Activated T-cell treated with anti-CD3 and anti-CD28 coated beads, Interleukin-2, amount 50 U/mL, for 48 hours (primary cell): ENCODE data around the gene TMEM87B.
"Not testable (repeated sequence)": the region's sequence is repeated elsewhere in the genome, so short reads cannot be mapped to it uniquely, and the experiment has no call there.

Experiments
- DNase-seq, 2 experiments: peaks; one replicate each; pipeline ENCODE4 v3.0.0-alpha.2; 2020

TMEM87B gene

DNA sequence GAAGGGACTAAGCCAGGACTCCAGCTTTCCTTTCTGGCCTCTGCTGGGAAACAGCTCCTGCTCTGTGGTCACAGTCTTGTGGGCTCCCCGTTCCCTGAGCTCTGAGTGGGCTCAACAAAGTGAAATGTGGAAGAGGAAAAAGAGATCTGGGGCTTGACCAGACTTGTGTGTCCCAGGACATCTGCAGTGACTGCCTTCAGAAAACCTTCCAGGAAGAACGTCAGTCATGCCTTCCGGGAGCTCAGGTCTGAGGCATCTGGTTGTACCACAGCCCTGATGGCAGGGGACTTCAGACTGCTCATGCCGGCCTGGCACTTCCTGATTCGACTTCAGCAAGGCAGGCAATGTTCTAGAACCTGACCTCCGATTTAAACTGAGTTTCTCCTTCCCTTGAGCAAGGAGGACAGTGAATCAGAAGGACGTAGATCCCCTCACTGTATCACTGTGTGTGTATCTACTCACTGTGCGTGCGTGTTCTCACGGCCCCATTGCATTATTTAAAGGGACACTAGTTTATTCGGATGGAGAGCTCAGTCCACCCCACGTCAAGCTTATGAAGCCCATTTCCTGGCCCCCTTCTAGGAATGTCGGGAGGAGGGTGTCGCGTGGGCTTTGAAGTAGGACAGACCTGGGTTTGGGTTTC, 82.6 kb downstream of the TMEM87B start:
- DNase-seq: peak in 1 of 2 experiments; percentile 41

GRCh38 chr2:112138159-112139032, 83.3 kb downstream of the TMEM87B start, which contains the start of gene FBLN7:
FBLN7 (plus strand) TSS chr2:112138385; CDS start chr2:112138656, 271 bp downstream.
- no peak for DNase-seq

DNA sequence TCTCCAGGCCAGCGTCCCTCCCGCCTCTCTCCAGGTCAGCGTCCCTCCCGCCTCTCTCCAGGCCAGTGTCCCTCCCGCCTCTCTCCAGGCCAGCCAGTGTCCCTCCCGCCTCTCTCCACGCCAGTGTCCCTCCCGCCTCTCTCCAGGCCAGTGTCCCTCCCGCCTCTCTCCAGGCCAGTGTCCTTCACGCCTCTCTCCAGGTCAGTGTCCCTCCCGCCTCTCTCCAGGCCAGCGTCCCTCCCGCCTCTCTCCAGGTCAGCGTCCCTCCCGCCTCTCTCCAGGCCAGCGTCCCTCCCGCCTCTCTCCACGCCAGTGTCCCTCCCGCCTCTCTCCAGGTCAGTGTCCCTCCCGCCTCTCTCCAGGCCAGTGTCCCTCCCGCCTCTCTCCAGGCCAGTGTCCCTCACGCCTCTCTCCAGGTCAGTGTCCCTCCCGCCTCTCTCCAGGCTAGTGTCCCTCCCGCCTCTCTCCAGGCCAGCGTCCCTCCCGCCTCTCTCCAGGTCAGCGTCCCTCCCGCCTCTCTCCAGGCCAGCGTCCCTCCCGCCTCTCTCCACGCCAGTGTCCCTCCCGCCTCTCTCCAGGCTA, 84.1 kb downstream of the TMEM87B start:
- not testable (repeated sequence) for DNase-seq

DNA sequence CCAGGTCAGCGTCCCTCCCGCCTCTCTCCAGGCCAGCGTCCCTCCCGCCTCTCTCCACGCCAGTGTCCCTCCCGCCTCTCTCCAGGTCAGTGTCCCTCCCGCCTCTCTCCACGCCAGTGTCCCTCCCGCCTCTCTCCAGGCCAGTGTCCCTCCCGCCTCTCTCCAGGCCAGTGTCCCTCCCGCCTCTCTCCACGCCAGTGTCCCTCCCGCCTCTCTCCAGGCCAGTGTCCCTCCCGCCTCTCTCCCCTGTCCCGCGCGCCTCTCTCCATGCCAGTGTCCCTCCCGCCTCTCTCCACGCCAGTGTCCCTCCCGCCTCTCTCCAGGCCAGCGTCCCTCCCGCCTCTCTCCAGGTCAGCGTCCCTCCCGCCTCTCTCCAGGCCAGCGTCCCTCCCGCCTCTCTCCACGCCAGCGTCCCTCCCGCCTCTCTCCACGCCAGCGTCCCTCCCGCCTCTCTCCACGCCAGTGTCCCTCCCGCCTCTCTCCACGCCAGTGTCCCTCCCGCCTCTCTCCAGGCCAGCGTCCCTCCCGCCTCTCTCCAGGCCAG, 84.7 kb downstream of the TMEM87B start:
- DNase-seq: not testable (repeated sequence)

DNA sequence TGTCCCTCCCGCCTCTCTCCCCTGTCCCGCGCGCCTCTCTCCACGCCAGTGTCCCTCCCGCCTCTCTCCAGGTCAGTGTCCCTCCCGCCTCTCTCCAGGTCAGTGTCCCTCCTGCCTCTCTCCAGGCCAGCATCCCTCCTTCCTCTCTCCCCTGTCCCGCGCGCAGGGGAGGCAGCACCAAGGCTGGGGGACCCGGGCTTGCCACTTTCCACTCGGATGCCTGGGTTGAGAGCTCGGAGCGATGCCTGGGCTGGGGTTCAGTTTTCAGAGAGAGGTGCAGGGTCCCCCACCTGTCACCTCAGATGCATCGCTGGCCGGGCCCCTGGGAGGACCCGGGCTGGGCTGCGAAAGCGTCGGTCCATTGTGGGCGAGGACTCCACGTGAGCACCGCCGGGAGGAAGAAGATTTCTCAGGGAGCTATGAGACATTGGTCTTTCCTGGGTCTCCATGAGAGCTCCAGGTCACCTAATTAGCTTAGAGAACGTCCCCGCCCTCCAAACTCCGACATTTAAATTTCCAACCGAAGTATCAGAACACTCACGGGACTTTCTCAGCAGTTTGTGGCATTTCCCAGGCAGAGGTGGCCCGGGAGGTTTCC, 85.2 kb downstream of the TMEM87B start:
- no peak for DNase-seq

- peak in 1 of 2 experiments; percentile 12 for DNase-seq
Measured at GRCh38 chr2:112140899-112141625, 86.0 kb downstream of the TMEM87B start.

GRCh38 chr2:112141626-112142007, 86.5 kb downstream of the TMEM87B start:
- DNase-seq: peak in 1 of 2 experiments; percentile 11

GRCh38 chr2:112142525-112143078, 87.5 kb downstream of the TMEM87B start:
- peak in 1 of 2 experiments; percentile 12 for DNase-seq

GRCh38 chr2:112143150-112143549, 88.1 kb downstream of the TMEM87B start:
- no peak for DNase-seq

- DNase-seq: no peak
Measured at GRCh38 chr2:112144966-112145365, 89.9 kb downstream of the TMEM87B start.

DNA sequence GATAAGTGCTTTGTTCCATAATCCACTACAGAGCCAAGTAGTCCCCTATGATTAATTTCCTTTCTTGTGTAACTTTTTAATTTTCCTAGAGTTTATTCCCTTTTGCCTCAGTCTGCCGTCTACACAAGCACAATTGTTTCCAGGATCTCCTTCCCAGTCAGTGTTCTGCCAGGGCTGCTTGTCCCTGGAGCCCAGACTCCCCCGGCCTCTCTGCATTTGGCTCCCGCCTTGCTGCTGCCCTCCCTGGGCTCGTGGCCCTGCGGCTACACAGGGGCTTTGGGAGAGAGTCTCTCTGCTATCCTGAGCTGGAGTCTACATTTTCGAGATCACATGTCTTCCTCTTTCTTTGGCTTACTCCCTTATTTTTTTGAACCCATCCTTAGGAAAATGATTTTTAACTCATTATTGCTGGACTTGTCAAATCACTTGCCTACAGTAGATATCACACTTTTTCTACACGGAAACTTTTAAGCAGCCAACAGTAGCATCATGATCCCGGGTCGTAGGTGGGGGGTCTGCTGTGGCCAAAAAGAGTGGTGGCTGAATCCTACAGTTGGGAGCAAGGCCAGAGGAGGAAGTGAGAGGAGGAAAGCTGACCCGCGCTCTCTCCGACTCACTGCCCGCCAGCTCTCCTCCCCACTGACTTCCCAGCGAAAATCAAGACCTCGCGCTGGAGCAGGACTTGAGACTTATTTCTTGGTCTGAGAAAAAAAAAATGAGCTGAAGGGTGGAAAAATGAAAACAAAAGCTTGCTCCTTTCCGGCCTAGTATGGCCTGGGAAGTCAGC, 92.5 kb downstream of the TMEM87B start:
- no peak for DNase-seq

DNA sequence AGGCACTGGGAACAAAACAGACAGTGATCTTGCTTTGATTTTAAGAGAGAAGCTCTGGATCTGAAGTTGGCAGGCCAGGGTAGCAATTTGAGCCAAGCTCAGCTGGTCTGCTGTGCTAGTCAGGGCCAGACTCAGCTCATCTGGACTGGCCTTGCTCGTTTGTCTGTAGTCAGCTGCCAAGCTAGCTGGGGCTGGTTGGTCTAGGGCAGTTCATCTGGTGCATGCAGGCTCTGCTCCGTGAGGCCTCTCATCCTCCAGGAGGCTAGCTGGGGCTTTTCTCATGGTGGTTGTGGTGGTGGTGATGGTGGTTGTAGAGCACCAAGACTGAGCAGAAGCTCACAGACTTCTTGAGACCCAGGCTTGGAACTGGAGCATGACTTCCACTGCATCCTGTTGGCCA, 93.4 kb downstream of the TMEM87B start:
- DNase-seq: no peak

GRCh38 chr2:112149194-112149593, 94.1 kb downstream of the TMEM87B start:
- DNase-seq: no peak

DNA sequence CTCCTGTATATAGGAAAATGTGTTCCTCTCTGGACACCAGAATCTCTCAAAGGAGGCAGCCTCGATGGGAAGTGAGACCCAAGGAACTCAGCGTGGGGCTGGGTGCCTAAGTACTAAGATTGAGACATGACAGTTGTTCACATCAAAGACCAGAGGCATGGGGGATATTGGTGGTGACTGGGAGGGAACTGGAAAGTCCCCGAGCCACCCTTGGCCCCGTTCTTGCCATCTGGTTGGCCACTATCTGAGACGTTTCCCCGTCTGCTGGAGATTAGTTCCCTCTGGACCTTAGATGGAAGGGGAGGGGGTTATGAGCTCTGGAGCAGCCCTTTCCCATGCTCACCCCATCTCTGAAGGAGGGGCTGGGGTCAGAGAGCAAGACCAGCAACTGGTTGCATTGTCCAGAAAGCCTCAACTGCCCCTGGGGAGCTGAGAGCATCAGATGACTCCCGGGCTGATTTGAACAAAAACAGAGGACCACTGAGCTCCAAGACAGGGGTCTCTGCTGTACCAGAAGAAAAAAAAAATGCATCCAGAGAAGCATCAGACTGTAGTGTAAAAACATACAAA, 94.9 kb downstream of the TMEM87B start:
- peak in 1 of 2 experiments; percentile 10 for DNase-seq

GRCh38 chr2:112150447-112150846, 95.4 kb downstream of the TMEM87B start:
- DNase-seq: no peak

- DNase-seq: peak in 1 of 2 experiments; percentile 4
Measured at GRCh38 chr2:112150851-112151250, 95.8 kb downstream of the TMEM87B start.

DNA sequence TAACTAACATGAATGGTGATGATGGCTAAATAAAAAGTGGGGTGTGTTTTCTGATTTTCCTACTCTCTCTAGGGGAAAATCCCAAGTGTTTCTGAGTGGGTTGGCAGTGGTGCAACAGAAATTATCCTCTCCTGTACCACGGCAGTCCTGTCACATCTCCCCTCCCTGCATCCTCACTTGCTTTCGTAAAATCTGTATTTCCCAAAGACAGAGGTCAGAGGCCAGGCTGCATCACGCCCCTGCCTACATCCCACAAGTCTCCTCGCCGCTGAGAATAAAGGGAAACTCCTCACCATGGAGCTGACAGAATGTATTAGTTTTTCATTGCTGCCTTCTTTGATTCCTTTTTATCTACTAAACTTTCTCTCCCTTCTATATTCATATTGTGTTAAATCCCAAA, 96.2 kb downstream of the TMEM87B start:
- no peak for DNase-seq

- peak; percentile 7 to 11 for DNase-seq
Measured at GRCh38 chr2:112151701-112152440, 96.8 kb downstream of the TMEM87B start.

GRCh38 chr2:112152476-112153178, 97.6 kb downstream of the TMEM87B start:
- peak; percentile 10 for DNase-seq
